Immature natural killer cell (primary cell): ENCODE measurements around the gene CCDC134. TPM values are rescaled to one million over a fixed set of nuclear protein-coding genes. Genes with fewer than 3 reads are reported as not detected.
A peak's percentile ranks its signal among the peaks of the same experiment; 100 is the strongest.
"Not testable (repeated sequence)": the region's sequence is repeated elsewhere in the genome, so short reads cannot be mapped to it uniquely, and the experiment has no call there.

Experiments
- DNase-seq, 3 donors: peaks; one replicate each; pipeline ENCODE4 v3.0.0; 2022; ENCODE audit warnings: mixed read lengths in 1 of 3
- H3K27ac Mint-ChIP-seq, 6 donors: one replicate each; pipeline ENCODE4 v1.8.0; 2020; ENCODE audit warnings: mixed read lengths in 6 of 6, mild to moderate bottlenecking in 5 of 6, inconsistent platforms in 4 of 6, moderate library complexity in 3 of 6
- H3K27me3 Mint-ChIP-seq, 3 donors: one replicate each; pipeline ENCODE4 v1.8.0; 2020 to 2021; ENCODE audit warnings: low read depth in 3 of 3, mild to moderate bottlenecking in 3 of 3, mixed read lengths in 3 of 3, moderate library complexity in 3 of 3, inconsistent platforms in 1 of 3
- H3K36me3 Mint-ChIP-seq, 3 donors: one replicate each; pipeline ENCODE4 v1.8.0; 2020; ENCODE audit warnings: mixed read lengths in 3 of 3, inconsistent platforms in 2 of 3, mild to moderate bottlenecking in 2 of 3
- H3K4me1 Mint-ChIP-seq, 2 donors: one replicate each; pipeline ENCODE4 v1.8.0; 2020; ENCODE audit warnings: inconsistent platforms in 2 of 2, mild to moderate bottlenecking in 2 of 2, mixed read lengths in 2 of 2, moderate library complexity in 1 of 2
- H3K4me3 Mint-ChIP-seq, 5 donors: one replicate each; pipeline ENCODE4 v1.8.0; 2020; ENCODE audit warnings: mild to moderate bottlenecking in 5 of 5, mixed read lengths in 5 of 5, inconsistent platforms in 3 of 5, moderate library complexity in 3 of 5
- H3K9me3 Mint-ChIP-seq, 6 donors: one replicate each; pipeline ENCODE4 v1.8.0; 2020; ENCODE audit warnings: mild to moderate bottlenecking in 6 of 6, mixed read lengths in 6 of 6, inconsistent platforms in 4 of 6, moderate library complexity in 3 of 6
- polyA plus RNA-seq, 3 donors: library from polyadenylated mRNA; unstranded; fragments of 300-500 nt; fragmentation: Illumina TruSeq; gene quantifications; one replicate each; pipeline ENCODE4 v1.2.3, GENCODE V29; 2021

The CCDC134 gene
- polyA plus RNA-seq, 3 donors from 2014 or later: 1.8 to 6.6 (median 4.2) TPM

DNA sequence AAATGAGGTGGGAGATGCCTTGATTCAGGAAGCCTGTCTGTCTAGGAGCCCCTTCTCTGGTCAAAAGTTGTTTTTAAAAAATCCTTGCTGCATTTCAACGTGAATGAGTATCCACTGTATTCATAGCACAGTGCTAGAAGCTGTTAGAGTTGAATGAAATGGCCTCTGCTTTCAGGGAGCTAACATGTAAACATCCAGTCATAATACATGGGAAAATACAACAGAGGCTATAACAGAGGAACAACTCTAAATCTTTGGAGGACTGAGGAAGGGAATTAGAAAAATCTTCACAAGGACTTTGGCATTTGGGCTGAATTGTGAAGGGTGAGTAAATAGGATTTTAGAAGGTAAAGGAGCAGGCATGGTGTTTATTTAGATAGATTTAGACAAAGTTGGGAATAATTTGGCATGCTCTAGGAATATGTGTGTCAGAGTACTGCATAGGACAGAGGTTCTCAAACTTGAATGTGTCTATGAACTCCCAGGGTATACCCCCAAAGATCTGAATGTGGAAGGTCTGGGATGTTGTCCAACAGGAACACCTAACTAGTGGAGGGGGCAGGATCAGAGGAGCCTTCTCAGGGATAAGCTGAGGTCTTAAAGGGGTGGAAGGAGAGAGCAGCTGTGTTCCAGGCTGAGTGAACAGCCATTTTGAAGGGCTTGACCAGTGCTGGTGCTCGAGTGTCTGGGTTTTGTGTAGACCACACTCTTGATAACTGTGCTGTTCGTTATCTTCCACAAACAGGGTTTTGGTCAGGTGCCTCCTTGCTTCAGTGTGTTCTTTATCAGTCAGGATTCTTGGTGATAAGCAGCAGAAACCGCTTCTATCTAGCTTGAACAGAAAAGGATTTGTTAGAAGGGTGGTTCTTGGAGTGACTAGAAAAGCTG lies 45.1 kb downstream of the CCDC134 start:
- H3K4me3 Mint-ChIP-seq: no peak overlapping the region
- no peak for DNase-seq
- peak overlapping the region in 3 of 6 donors; percentile 3 to 44 (median 23) for H3K27ac Mint-ChIP-seq
- no peaks in the 10 kb centered on the region for H3K9me3 Mint-ChIP-seq
- peaks cover 0 to 2% (median 0%) of the 10 kb centered on the region in 3 donors for H3K27me3 Mint-ChIP-seq
- peaks cover 52 to 62% of the 10 kb centered on the region in 2 donors for H3K4me1 Mint-ChIP-seq
- H3K36me3 Mint-ChIP-seq: peaks cover 0 to 3% (median 0%) of the 10 kb centered on the region in 3 donors

GRCh38 chr22:41846268-41846987 lies 45.9 kb downstream of the CCDC134 start:
- Mint-ChIP-seq H3K36me3 (peaks cover 0 to 3% (median 0%) of the 10 kb centered on the region in 3 donors), H3K4me1 (peaks cover 48 to 58% of the 10 kb centered on the region in 2 donors), H3K4me3 (no peak overlapping the region), H3K27ac (peak overlapping the region in 5 of 6 donors; percentile 4 to 65 (median 10)), H3K27me3 (peaks cover 0 to 2% (median 0%) of the 10 kb centered on the region in 3 donors), H3K9me3 (no peaks in the 10 kb centered on the region)
- DNase-seq: no peak

GRCh38 chr22:41847300-41847699 lies 46.8 kb downstream of the CCDC134 start:
- Mint-ChIP-seq H3K4me1 (peaks cover 48 to 55% of the 10 kb centered on the region in 2 donors), H3K36me3 (peaks cover 0 to 1% (median 1%) of the 10 kb centered on the region in 3 donors), H3K27ac (peak overlapping the region; percentile 8 to 36 (median 18)), H3K27me3 (peaks cover 0 to 2% (median 0%) of the 10 kb centered on the region in 3 donors), H3K9me3 (no peaks in the 10 kb centered on the region), H3K4me3 (peak overlapping the region in 1 of 5 donors; percentile 12)
- DNase-seq: no peak

- Mint-ChIP-seq H3K9me3 (no peaks in the 10 kb centered on the region), H3K4me1 (peaks cover 52 to 54% of the 10 kb centered on the region in 2 donors), H3K36me3 (peaks cover 0 to 3% (median 0%) of the 10 kb centered on the region in 3 donors), H3K27ac (peak overlapping the region; percentile 34 to 87 (median 64)), H3K4me3 (peak overlapping the region; percentile 51 to 62 (median 53)), H3K27me3 (peaks cover 0 to 1% (median 0%) of the 10 kb centered on the region in 3 donors)
- peak; percentile 32 to 38 (median 38) for DNase-seq
These were observed 48.0 kb downstream of the CCDC134 start for GRCh38 chr22:41848468-41848867.

GRCh38 chr22:41856469-41856868 lies 56.0 kb downstream of the CCDC134 start:
- DNase-seq: no peak
- Mint-ChIP-seq H3K9me3 (no peaks in the 10 kb centered on the region), H3K4me1 (peaks cover 47 to 55% of the 10 kb centered on the region in 2 donors), H3K27ac (peak overlapping the region; percentile 78 to 93 (median 87)), H3K36me3 (peaks cover 0 to 3% (median 0%) of the 10 kb centered on the region in 3 donors), H3K27me3 (peaks cover 0 to 9% (median 0%) of the 10 kb centered on the region in 3 donors), H3K4me3 (peak overlapping the region in 1 of 5 donors; percentile 32)

GRCh38 chr22:41857155-41857859 lies 56.8 kb downstream of the CCDC134 start:
- H3K27ac Mint-ChIP-seq: peak overlapping the region; percentile 78 to 93 (median 88)
- peaks cover 0 to 9% (median 0%) of the 10 kb centered on the region in 3 donors for H3K27me3 Mint-ChIP-seq
- peak overlapping the region; percentile 18 to 46 (median 24) for H3K4me3 Mint-ChIP-seq
- DNase-seq: peak; percentile 78 to 82 (median 80)
- H3K9me3 Mint-ChIP-seq: no peaks in the 10 kb centered on the region
- peaks cover 48 to 59% of the 10 kb centered on the region in 2 donors for H3K4me1 Mint-ChIP-seq
- H3K36me3 Mint-ChIP-seq: peaks cover 0 to 2% (median 0%) of the 10 kb centered on the region in 3 donors

- H3K4me3 Mint-ChIP-seq: peak overlapping the region; percentile 0 to 46 (median 18)
- peaks cover 51 to 64% of the 10 kb centered on the region in 2 donors for H3K4me1 Mint-ChIP-seq
- H3K27ac Mint-ChIP-seq: peak overlapping the region; percentile 78 to 93 (median 88)
- no peaks in the 10 kb centered on the region for H3K9me3 Mint-ChIP-seq
- H3K27me3 Mint-ChIP-seq: peaks cover 0 to 9% (median 0%) of the 10 kb centered on the region in 3 donors
- no peaks in the 10 kb centered on the region for H3K36me3 Mint-ChIP-seq
- no peak for DNase-seq
These were observed 57.4 kb downstream of the CCDC134 start for GRCh38 chr22:41857860-41858199.

GRCh38 chr22:41862160-41862529 lies 61.7 kb downstream of the CCDC134 start:
- peaks cover 0 to 6% (median 0%) of the 10 kb centered on the region in 3 donors for H3K36me3 Mint-ChIP-seq
- peak overlapping the region in 1 of 5 donors; percentile 29 for H3K4me3 Mint-ChIP-seq
- peaks cover 0 to 8% (median 0%) of the 10 kb centered on the region in 3 donors for H3K27me3 Mint-ChIP-seq
- peaks cover 46 to 65% of the 10 kb centered on the region in 2 donors for H3K4me1 Mint-ChIP-seq
- H3K27ac Mint-ChIP-seq: peak overlapping the region in 4 of 6 donors; percentile 28 to 81 (median 77)
- H3K9me3 Mint-ChIP-seq: no peaks in the 10 kb centered on the region
- no peak for DNase-seq

- H3K27me3 Mint-ChIP-seq: peaks cover 0 to 8% (median 0%) of the 10 kb centered on the region in 3 donors
- H3K9me3 Mint-ChIP-seq: no peaks in the 10 kb centered on the region
- H3K4me1 Mint-ChIP-seq: peaks cover 40 to 59% of the 10 kb centered on the region in 2 donors
- peak overlapping the region; percentile 67 to 81 (median 77) for H3K27ac Mint-ChIP-seq
- DNase-seq: no peak
- H3K36me3 Mint-ChIP-seq: peaks cover 0 to 8% (median 0%) of the 10 kb centered on the region in 3 donors
- peak overlapping the region in 1 of 5 donors; percentile 36 for H3K4me3 Mint-ChIP-seq
These were observed 62.2 kb downstream of the CCDC134 start for GRCh38 chr22:41862530-41863266.

- peaks cover 0 to 8% (median 0%) of the 10 kb centered on the region in 3 donors for H3K36me3 Mint-ChIP-seq
- DNase-seq: no peak
- H3K4me3 Mint-ChIP-seq: peak overlapping the region in 1 of 5 donors; percentile 3
- H3K27me3 Mint-ChIP-seq: peaks cover 0 to 8% (median 0%) of the 10 kb centered on the region in 3 donors
- peaks cover 32 to 52% of the 10 kb centered on the region in 2 donors for H3K4me1 Mint-ChIP-seq
- peak overlapping the region in 4 of 6 donors; percentile 67 to 81 (median 72) for H3K27ac Mint-ChIP-seq
- no peaks in the 10 kb centered on the region for H3K9me3 Mint-ChIP-seq
These were observed 63.0 kb downstream of the CCDC134 start for GRCh38 chr22:41863472-41863871.

DNA sequence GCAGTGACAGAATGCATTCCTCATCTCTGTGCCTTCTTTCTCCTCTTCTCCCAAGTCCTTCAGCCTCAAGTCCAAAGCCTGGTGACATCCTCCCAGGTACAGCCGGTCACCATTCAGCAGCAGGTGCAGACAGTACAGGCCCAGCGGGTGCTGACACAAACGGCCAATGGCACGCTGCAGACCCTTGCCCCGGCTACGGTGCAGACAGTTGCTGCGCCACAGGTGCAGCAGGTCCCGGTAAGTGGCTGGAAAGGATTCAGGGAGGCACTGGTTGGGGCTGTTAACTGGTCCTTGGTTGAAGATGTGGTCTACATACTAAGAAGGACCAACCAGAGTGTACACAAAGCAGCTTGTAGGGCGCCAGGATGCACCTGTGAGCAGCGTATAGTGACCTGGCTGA lies 68.1 kb downstream of the CCDC134 start:
- H3K27ac Mint-ChIP-seq: no peak overlapping the region
- peaks cover 11 to 16% of the 10 kb centered on the region in 2 donors for H3K4me1 Mint-ChIP-seq
- H3K9me3 Mint-ChIP-seq: no peaks in the 10 kb centered on the region
- H3K4me3 Mint-ChIP-seq: no peak overlapping the region
- H3K27me3 Mint-ChIP-seq: no peaks in the 10 kb centered on the region
- no peak for DNase-seq
- peaks cover 12 to 28% (median 16%) of the 10 kb centered on the region in 3 donors for H3K36me3 Mint-ChIP-seq

- H3K9me3 Mint-ChIP-seq, DNase-seq, H3K4me3 Mint-ChIP-seq, H3K27me3 Mint-ChIP-seq, H3K27ac Mint-ChIP-seq: not testable (repeated sequence)
- Mint-ChIP-seq H3K4me1 (peaks cover 8 to 13% of the 10 kb centered on the region in 2 donors), H3K36me3 (peaks cover 12 to 38% (median 16%) of the 10 kb centered on the region in 3 donors)
These were observed 69.6 kb downstream of the CCDC134 start for GRCh38 chr22:41870081-41870480.
